GM20000 (cell line): ENCODE results near the gene LRP1-AS.

Source experiments
- DNase-seq: peaks from one replicate; pipeline ENCODE4 v3.0.0; 2012; ENCODE audit warnings: low spot score
- CTCF ChIP-seq: IDR thresholded peaks from 2 replicates; pipeline ENCODE4 v1.5.1; 2012; ENCODE audit warnings: mild to moderate bottlenecking, control low read depth; ENCODE audit errors: extremely low read depth, missing control alignments

Gene LRP1-AS

DNA sequence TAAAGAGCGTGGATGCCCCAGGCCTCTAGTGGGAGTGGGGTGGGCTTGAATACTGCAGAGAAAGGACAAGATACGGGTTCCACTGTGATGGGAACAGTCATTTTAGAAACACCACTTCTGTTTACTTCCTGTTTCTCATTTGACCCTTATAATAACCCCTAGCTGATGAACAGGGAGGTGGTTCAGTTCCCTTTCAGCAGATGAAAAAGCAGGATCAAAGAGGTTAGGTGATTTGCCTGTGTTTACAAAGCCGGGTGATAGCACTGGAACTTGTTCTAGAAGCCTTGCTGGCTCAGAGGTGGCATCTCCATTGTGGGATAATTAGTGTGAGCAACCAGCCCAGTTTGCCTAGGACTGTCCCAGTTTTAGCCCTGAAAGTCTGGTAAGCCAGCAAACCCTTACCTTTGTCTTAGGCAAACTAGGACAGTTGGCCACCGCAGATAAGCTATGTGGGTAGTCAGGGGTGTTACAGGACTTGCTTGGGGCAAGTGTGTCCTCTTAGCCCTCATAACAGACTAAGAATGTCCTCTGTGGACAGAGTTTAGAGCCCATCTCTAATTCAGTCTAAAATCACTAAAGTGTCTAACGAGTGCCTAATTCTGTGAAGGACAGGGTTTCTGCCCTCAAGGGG lies 7.5 kb upstream of the LRP1-AS start:
- TF ChIP-seq CTCF, result no peak
- no peak for DNase-seq

GRCh38 chr12:57154076-57154475 lies 6.7 kb upstream of the LRP1-AS start:
- no peak for DNase-seq
- TF ChIP-seq CTCF, result no peak

DNA sequence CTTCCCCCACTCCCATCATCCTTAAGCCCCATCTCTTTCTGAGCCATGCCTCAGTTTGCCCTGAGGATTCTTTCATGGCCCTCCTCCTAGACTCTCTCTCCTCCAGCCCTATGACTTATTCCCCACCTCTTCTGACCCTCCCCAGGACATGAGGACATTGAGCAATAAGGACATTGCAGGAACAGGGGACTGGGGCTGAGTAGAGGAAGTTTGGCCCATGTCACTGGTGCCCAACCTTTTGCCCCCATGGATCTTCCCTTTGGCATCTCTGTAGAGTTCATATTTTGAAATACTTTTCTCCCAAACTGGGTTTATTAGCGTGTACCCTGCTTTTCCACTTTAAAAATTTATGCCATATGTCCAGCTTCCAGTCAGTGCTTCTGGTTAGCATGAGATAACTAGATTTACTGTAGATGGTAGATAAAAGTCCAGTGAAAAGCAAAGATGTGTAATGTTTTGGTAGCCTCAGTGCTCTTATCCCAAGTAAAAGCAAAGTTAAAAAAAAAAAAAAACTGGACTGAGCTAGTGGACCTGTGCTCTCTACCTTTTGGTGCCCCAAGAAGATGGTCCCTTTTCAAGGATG lies 6.1 kb upstream of the LRP1-AS start:
- DNase-seq, result no peak
- no peak for TF ChIP-seq CTCF

DNA sequence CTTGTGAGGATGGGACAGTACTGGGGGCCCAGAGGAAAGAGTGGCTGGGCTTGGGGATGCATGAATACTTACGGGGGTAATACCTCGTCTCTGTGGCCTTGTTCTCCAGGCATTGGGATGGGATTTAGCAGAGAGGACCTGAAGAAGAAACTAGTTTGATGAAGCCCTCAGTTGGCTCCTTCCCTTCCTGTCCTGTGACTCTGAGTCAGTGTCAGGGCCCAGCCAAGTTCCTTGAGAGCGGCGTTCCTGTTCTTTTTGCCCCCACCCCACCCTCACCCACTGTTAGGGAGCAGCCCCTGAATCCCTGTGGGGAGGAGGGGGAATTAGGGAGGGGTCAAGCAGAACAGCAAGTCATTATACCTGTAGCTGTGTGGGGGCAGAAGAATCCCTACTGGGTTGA lies 5.2 kb upstream of the LRP1-AS start:
- no peak for DNase-seq

DNA sequence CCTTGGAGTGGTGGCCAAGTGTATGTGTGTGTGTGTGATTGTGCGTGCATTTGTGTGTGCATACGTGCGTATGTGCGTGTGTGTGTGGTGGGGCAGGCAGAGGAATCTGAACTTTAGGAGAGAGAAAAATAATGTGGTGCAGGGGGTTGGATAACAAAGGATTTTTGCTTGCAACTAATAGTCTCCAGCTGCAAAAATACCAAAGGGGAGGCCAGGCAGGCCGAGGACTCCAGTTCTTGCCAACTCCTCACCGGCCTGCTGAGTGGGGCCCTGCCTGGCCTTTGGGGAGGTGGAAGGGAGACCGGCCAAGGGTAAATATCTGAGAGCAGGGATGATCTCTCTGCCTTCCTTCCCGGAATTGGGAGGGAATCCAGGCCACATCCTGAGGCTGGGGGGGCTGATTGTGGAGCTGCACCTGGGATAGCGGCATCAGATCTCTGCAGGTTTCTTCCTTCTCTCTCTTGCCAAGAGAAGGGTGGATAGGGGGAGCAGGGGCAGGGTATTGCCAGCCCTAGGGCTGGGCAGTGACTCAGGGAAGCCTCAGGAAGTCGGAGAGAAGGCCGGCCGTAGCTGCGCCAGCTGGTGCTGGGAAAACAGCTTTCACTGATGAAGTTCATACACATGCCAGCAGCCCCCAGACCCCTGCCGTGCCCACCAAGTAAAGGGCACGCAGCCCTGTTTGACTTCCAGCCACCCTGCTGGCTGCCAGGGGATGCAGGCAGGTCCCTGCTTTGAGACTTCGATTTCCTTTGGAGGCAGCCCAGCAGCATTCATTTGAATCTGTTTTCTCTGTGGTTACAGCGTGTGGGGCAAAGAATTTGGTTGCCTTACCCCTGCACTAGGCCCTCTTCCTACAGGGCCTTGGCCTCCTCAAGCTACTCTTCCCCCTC lies 4.6 kb upstream of the LRP1-AS start:
- TF ChIP-seq CTCF, result no peak
- no peak for DNase-seq

More for the DNA sequence above, 5.2 kb upstream of the LRP1-AS start:
- TF ChIP-seq CTCF, result no peak

DNA sequence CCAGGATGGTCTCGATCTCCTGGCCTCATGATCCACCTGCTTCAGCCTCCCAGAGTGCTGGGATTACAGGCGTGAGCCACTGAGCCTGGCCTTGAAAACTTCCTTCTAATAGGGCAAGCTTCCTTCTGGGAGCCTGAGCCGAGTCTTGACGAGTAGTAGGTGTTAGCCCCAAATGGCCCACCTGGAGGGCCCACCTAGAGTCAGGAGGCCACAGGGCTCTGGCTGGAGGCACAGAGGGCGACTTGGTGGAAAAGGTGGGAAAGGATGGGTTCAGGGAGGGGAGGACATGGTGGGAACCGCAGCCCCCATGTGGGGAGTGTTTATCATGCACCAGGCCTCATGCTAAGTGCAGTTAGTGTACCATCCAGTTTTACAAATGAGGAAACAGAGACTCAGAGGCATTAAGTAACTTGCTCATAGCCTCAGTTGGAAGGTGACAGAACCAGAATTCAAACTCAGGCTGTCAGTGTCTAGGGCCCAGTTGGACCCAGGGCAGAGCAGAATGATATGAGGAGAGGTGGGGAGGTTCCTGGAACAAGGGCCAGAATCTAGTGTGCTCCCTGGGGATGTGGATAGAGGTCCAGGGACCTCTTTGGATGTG lies 3.1 kb upstream of the LRP1-AS start:
- no peak for TF ChIP-seq CTCF
- DNase-seq, result no peak
